ENCODE data around the gene HOXD12. TPM values are rescaled to one million over a fixed set of nuclear protein-coding genes. Genes with fewer than 3 reads are reported as not detected.
A peak's percentile ranks its signal among the peaks of the same experiment; 100 is the strongest.

HOXD12 gene
- total and polyA plus RNA-seq, 5 donors: not detected

DNA sequence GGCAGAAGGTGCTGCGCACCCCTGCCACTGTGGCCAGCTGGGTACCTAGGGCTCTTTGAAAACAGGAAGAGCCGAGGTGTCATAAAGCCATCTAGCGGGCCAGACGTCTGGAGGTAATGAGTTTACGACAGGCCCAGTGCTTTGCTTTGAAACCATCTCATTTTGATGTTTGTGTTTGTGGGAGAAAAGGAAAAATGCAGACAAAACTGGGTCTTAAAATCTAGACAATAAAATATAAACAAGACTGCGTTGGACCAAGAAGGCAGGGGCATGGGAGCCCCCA lies 26.1 kb downstream of the HOXD12 start:
- Histone ChIP-seq H3K27me3 (ENCODE audit: control insufficient read depth, insufficient read depth) (peaks cover 7% of the 10 kb centered on the region), H3K27ac (ENCODE audit: low read length) (no peak overlapping the region), H3K9me3 (ENCODE audit: control insufficient read depth, low read length) (no peaks in the 10 kb centered on the region), H3K4me3 (ENCODE audit: low read length) (no peak overlapping the region), H3K4me1 (ENCODE audit: control insufficient read depth, insufficient read depth, low read length) (peaks cover 9% of the 10 kb centered on the region)
- intact Hi-C loops (cut with DNase I): loop anchor here in 3 of 4 donors (5.0 to 10.0 kb wide), 4 partner anchors 332 to 1022 kb away; no protein-coding TSS in a partner anchor
- no peak for DNase-seq
- ATAC-seq: no peak
- 24% methylated on average over 6 of the region's 6 CpGs for WGBS

DNA sequence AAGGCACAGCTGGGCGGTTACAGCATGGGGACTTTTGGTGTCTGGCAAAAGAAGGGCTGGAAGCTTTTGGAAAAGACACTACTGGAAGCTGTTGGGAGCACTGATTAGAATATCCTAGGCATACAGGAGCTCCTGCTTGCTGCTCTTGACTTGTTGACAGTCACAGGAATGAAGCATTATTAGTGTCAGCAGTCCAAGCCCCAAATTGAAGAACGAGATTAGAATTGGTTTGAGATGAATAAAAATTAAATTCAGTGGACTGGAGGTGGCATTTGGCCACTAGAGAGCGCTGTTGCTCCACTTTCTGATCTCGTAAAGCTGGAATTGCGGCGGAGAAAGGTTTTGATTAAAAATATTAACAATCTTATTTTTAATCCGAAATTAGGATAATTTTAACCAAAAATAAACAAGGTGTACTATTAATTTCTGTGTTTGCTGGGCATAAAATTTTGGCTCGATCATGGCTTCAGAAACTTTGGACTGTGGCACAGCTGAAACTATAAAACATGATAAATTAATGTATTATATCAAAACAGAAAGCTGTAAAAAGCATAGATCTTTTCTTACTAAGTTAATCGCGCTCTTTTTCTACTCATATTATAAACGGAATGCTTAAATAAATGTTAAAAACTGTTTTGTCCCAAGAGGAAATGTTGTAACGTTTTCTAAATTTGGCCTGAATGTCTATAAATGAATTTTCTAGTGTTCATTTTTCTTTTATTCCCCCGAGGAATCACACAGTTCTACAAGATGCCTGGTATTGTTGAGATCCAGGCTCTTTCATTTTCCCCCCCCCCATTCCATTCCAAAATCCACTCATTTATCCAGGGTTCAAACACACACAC lies 27.6 kb downstream of the HOXD12 start:
- H3K27me3 ChIP-seq (ENCODE audit: control insufficient read depth, insufficient read depth): peaks cover 9% of the 10 kb centered on the region
- DNase-seq: peak in 2 of 3 donors; percentile 64 to 87
- 4% methylated on average over 13 of the region's 13 CpGs for WGBS
- H3K27ac ChIP-seq (ENCODE audit: low read length): no peak overlapping the region
- no peaks in the 10 kb centered on the region for H3K9me3 ChIP-seq (ENCODE audit: control insufficient read depth, low read length)
- intact Hi-C loops (cut with DNase I): loop anchor here in 3 of 4 donors (5.0 to 10.0 kb wide), 4 partner anchors 330 to 1020 kb away; no protein-coding TSS in a partner anchor
- H3K4me3 ChIP-seq (ENCODE audit: low read length): no peak overlapping the region
- no peak for ATAC-seq
- peaks cover 9% of the 10 kb centered on the region for H3K4me1 ChIP-seq (ENCODE audit: control insufficient read depth, insufficient read depth, low read length)

- intact Hi-C loops (cut with DNase I): loop anchor here in 3 of 4 donors (5.0 to 10.0 kb wide), 4 partner anchors 330 to 1020 kb away; no protein-coding TSS in a partner anchor
- DNase-seq (no peak), ATAC-seq (no peak)
- Histone ChIP-seq H3K27ac (ENCODE audit: low read length) (no peak overlapping the region), H3K27me3 (ENCODE audit: control insufficient read depth, insufficient read depth) (peaks cover 12% of the 10 kb centered on the region), H3K4me1 (ENCODE audit: control insufficient read depth, insufficient read depth, low read length) (peaks cover 8% of the 10 kb centered on the region), H3K4me3 (ENCODE audit: low read length) (no peak overlapping the region), H3K9me3 (ENCODE audit: control insufficient read depth, low read length) (no peaks in the 10 kb centered on the region)
- WGBS: 24% methylated on average over 4 of the region's 4 CpGs
These were observed 28.1 kb downstream of the HOXD12 start for GRCh38 chr2:176127774-176128072.

- H3K27me3 ChIP-seq (ENCODE audit: control insufficient read depth, insufficient read depth): peaks cover 14% of the 10 kb centered on the region
- DNase-seq (no peak), ATAC-seq (no peak)
- no peak overlapping the region for H3K4me3 ChIP-seq (ENCODE audit: low read length)
- no peak overlapping the region for H3K27ac ChIP-seq (ENCODE audit: low read length)
- H3K9me3 ChIP-seq (ENCODE audit: control insufficient read depth, low read length): no peaks in the 10 kb centered on the region
- intact Hi-C loops (cut with DNase I): loop anchor here in 3 of 4 donors (5.0 to 10.0 kb wide), 4 partner anchors 329 to 1019 kb away; no protein-coding TSS in a partner anchor
- WGBS: 12% methylated on average over 49 of the region's 49 CpGs
- H3K4me1 ChIP-seq (ENCODE audit: control insufficient read depth, insufficient read depth, low read length): peaks cover 3% of the 10 kb centered on the region
These were observed 28.8 kb downstream of the HOXD12 start for GRCh38 chr2:176128172-176128981.

- Histone ChIP-seq H3K4me3 (ENCODE audit: low read length) (peak within 1 kb of the TSS; percentile 55), H3K4me1 (ENCODE audit: control insufficient read depth, insufficient read depth, low read length) (peaks cover 3% of the 10 kb centered on the region), H3K27ac (ENCODE audit: low read length) (no peak within 1 kb of the TSS), H3K27me3 (ENCODE audit: control insufficient read depth, insufficient read depth) (peaks cover 14% of the 10 kb centered on the region), H3K9me3 (ENCODE audit: control insufficient read depth, low read length) (no peaks in the 10 kb centered on the region)
- 2% methylated on average over 64 of the region's 64 CpGs for WGBS
- intact Hi-C loops (cut with DNase I): loop anchor here in 3 of 4 donors (5.0 to 10.0 kb wide), 4 partner anchors 328 to 1018 kb away; no protein-coding TSS in a partner anchor
- DNase-seq (peak in 2 of 3 donors; percentile 62 to 75), ATAC-seq (peak; percentile 34 to 43)
These were observed 29.6 kb downstream of the HOXD12 start, which contains the start of gene HOXD8 for GRCh38 chr2:176128982-176129796. Gene HOXD8, plus strand, starts transcription at chr2:176129705. Its CDS starts 662 bp downstream, at chr2:176130367.

GRCh38 chr2:176129813-176130146 lies 30.2 kb downstream of the HOXD12 start:
- H3K4me3 ChIP-seq (ENCODE audit: low read length): peak overlapping the region; percentile 55
- 2% methylated on average over 43 of the region's 43 CpGs for WGBS
- no peak for ATAC-seq
- H3K9me3 ChIP-seq (ENCODE audit: control insufficient read depth, low read length): no peaks in the 10 kb centered on the region
- peaks cover 14% of the 10 kb centered on the region for H3K27me3 ChIP-seq (ENCODE audit: control insufficient read depth, insufficient read depth)
- intact Hi-C loops (cut with DNase I): loop anchor here (5.0 to 10.0 kb wide), 6 partner anchors 328 to 1018 kb away; no protein-coding TSS in a partner anchor
- H3K4me1 ChIP-seq (ENCODE audit: control insufficient read depth, insufficient read depth, low read length): peaks cover 3% of the 10 kb centered on the region
- DNase-seq: no peak
- no peak overlapping the region for H3K27ac ChIP-seq (ENCODE audit: low read length)

- ATAC-seq (peak in 1 of 2 donors; percentile 37), DNase-seq (peak in 1 of 3 donors; percentile 67)
- intact Hi-C loops (cut with DNase I): loop anchor here in 2 of 4 donors (10.0 kb wide), 2 partner anchors 1004 to 1014 kb away; no protein-coding TSS in a partner anchor
These were observed 30.8 kb downstream of the HOXD12 start for GRCh38 chr2:176130147-176130956.

DNA sequence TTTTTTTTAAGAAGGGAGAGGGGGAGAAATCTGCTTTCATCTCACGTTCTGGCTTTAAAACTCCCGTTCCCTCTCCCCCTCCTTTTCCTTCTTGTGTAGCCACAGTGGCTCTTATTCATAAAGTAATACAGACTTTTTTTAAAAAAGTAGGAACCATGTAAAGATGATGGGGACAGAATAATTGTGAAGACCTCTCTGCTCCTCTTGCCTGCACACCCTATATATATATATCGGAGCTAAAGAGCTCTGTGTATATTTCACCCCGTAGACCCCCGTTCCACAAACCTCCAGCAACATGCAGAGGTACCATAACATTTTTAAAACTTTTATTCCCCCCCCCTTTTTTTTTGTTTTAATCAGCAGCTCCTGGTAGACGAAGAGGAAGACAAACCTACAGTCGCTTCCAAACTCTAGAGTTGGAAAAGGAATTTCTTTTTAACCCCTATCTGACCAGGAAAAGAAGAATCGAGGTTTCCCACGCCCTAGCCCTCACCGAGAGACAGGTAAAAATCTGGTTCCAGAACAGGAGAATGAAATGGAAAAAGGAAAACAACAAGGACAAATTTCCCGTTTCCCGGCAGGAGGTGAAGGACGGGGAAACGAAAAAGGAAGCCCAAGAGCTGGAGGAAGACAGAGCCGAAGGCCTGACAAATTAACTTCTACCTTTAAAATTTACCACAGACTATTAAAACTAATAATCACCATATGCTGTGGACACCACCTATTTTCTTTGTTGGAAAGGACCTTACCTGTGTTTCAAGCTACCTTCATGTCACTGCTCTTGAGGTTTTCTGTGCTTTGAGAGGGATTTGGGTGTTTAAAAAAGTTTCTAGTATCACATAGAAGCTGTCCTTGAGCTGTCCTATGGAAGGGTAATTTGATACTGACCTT lies 31.6 kb downstream of the HOXD12 start:
- WGBS: 11% methylated on average over 15 of the region's 15 CpGs
- intact Hi-C loops (cut with DNase I): loop anchor here in 2 of 4 donors (10.0 kb wide), 2 partner anchors 1004 to 1014 kb away; no protein-coding TSS in a partner anchor
- peaks cover 14% of the 10 kb centered on the region for H3K27me3 ChIP-seq (ENCODE audit: control insufficient read depth, insufficient read depth)
- DNase-seq: no peak
- ATAC-seq: no peak
- H3K4me3 ChIP-seq (ENCODE audit: low read length): peak overlapping the region; percentile 21
- no peaks in the 10 kb centered on the region for H3K9me3 ChIP-seq (ENCODE audit: control insufficient read depth, low read length)
- peaks cover 3% of the 10 kb centered on the region for H3K4me1 ChIP-seq (ENCODE audit: control insufficient read depth, insufficient read depth, low read length)
- no peak overlapping the region for H3K27ac ChIP-seq (ENCODE audit: low read length)

More at GRCh38 chr2:176130147-176130956, 30.8 kb downstream of the HOXD12 start:
- under 1% methylated on average over 100 of the region's 100 CpGs for WGBS
- Histone ChIP-seq H3K4me1 (ENCODE audit: control insufficient read depth, insufficient read depth, low read length) (peaks cover 3% of the 10 kb centered on the region), H3K4me3 (ENCODE audit: low read length) (peak overlapping the region; percentile 55), H3K9me3 (ENCODE audit: control insufficient read depth, low read length) (no peaks in the 10 kb centered on the region), H3K27me3 (ENCODE audit: control insufficient read depth, insufficient read depth) (peaks cover 16% of the 10 kb centered on the region), H3K27ac (ENCODE audit: low read length) (no peak overlapping the region)

DNA sequence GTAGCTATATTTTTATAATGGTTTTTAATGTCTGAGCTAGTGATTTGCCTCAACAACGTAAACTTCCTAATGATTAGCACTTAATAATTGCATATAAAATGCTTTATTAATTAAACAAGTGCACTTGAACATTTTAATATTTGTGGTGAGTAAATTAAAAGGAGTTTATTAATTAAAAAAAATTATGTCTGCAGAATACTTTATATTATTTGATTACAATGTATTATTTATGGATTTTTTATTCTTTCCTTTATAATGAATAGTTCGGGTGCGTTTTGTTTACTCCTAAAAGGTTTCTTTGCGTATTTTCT lies 32.2 kb downstream of the HOXD12 start:
- peak overlapping the region; percentile 43 for H3K4me3 ChIP-seq (ENCODE audit: low read length)
- H3K9me3 ChIP-seq (ENCODE audit: control insufficient read depth, low read length): no peaks in the 10 kb centered on the region
- no peak overlapping the region for H3K27ac ChIP-seq (ENCODE audit: low read length)
- 24% methylated on average over 4 of the region's 4 CpGs for WGBS
- ATAC-seq (no peak), DNase-seq (no peak)
- H3K4me1 ChIP-seq (ENCODE audit: control insufficient read depth, insufficient read depth, low read length): peaks cover 3% of the 10 kb centered on the region
- intact Hi-C loops (cut with DNase I): loop anchor here in 2 of 4 donors (10.0 kb wide), 2 partner anchors 1003 to 1013 kb away; no protein-coding TSS in a partner anchor
- peaks cover 14% of the 10 kb centered on the region for H3K27me3 ChIP-seq (ENCODE audit: control insufficient read depth, insufficient read depth)

Measured in right cardiac atrium (tissue), 5 donors.